ENCODE data around the gene FOXL2NB.

The FOXL2NB gene

GRCh38 chr3:138946663-138947494 lies at the start of gene FOXL2NB, which contains the start of gene FOXL2:
TSS of gene FOXL2NB (plus strand) at chr3:138947217. CDS start at chr3:138947365, 148 bp downstream.
TSS of gene FOXL2 (minus strand) at chr3:138947137. CDS start at chr3:138946722, 415 bp downstream.
- no peaks in the 10 kb centered on the region for H3K36me3 ChIP-seq (ENCODE audit: insufficient read depth, low read length)
- H3K9me2 ChIP-seq (ENCODE audit: low read depth, low read length): no peaks in the 10 kb centered on the region
- H3K4me1 ChIP-seq (ENCODE audit: insufficient read depth, low read length, severe bottlenecking): no peaks in the 10 kb centered on the region
- H3K9ac ChIP-seq (ENCODE audit: low read length): no peak within 1 kb of the TSS
- no peak within 1 kb of the TSS for H3K4me2 ChIP-seq (ENCODE audit: low read length)
- no peak within 1 kb of the TSS for H2AFZ ChIP-seq (ENCODE audit: low read length)
- H3K9me3 ChIP-seq (ENCODE audit: low read length): no peaks in the 10 kb centered on the region
- TF ChIP-seq EZH2 (IDR thresholded peaks at IDR 0.05; ENCODE audit: borderline replicate concordance, low read length): no peak
- TF ChIP-seq, protein P1, sequence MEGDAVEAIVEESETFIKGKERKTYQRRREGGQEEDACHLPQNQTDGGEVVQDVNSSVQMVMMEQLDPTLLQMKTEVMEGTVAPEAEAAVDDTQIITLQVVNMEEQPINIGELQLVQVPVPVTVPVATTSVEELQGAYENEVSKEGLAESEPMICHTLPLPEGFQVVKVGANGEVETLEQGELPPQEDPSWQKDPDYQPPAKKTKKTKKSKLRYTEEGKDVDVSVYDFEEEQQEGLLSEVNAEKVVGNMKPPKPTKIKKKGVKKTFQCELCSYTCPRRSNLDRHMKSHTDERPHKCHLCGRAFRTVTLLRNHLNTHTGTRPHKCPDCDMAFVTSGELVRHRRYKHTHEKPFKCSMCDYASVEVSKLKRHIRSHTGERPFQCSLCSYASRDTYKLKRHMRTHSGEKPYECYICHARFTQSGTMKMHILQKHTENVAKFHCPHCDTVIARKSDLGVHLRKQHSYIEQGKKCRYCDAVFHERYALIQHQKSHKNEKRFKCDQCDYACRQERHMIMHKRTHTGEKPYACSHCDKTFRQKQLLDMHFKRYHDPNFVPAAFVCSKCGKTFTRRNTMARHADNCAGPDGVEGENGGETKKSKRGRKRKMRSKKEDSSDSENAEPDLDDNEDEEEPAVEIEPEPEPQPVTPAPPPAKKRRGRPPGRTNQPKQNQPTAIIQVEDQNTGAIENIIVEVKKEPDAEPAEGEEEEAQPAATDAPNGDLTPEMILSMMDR (IDR thresholded peaks at IDR 0.05; ENCODE audit: low read length): no peak
- H3F3A ChIP-seq (ENCODE audit: insufficient read depth, low read length): no peaks in the 10 kb centered on the region
- no peak within 1 kb of the TSS for H3K27ac ChIP-seq (ENCODE audit: low read depth, low read length, poor library complexity, severe bottlenecking)
- peaks cover 2% of the 10 kb centered on the region; the same call in 1 of the 2 replicates for H3K27me3 ChIP-seq (ENCODE audit: insufficient read depth, low read length)
- H3K79me2 ChIP-seq (ENCODE audit: insufficient read depth, low read length): no peaks in the 10 kb centered on the region
- H3K4me3 ChIP-seq (ENCODE audit: low read depth, low read length, poor library complexity, severe bottlenecking): no peak within 1 kb of the TSS
- H4K20me1 ChIP-seq (ENCODE audit: insufficient read depth, low read length): no peaks in the 10 kb centered on the region

- no peak overlapping the region for H2AFZ ChIP-seq (ENCODE audit: low read length)
- no peaks in the 10 kb centered on the region for H3K9me2 ChIP-seq (ENCODE audit: low read depth, low read length)
- H3K9ac ChIP-seq (ENCODE audit: low read length): no peak overlapping the region
- H3K27ac ChIP-seq (ENCODE audit: low read depth, low read length, poor library complexity, severe bottlenecking): no peak overlapping the region
- H3K4me2 ChIP-seq (ENCODE audit: low read length): no peak overlapping the region
- no peaks in the 10 kb centered on the region for H3K79me2 ChIP-seq (ENCODE audit: insufficient read depth, low read length)
- H3K36me3 ChIP-seq (ENCODE audit: insufficient read depth, low read length): no peaks in the 10 kb centered on the region
- H3K9me3 ChIP-seq (ENCODE audit: low read length): no peaks in the 10 kb centered on the region
- H3K4me1 ChIP-seq (ENCODE audit: insufficient read depth, low read length, severe bottlenecking): no peaks in the 10 kb centered on the region
- no peak overlapping the region for H3K4me3 ChIP-seq (ENCODE audit: low read depth, low read length, poor library complexity, severe bottlenecking)
- no peaks in the 10 kb centered on the region for H3K27me3 ChIP-seq (ENCODE audit: insufficient read depth, low read length)
- no peaks in the 10 kb centered on the region for H3F3A ChIP-seq (ENCODE audit: insufficient read depth, low read length)
- H4K20me1 ChIP-seq (ENCODE audit: insufficient read depth, low read length): no peaks in the 10 kb centered on the region
- TF ChIP-seq, protein P1 (IDR thresholded peaks at IDR 0.05; ENCODE audit: low read length): no peak
- TF ChIP-seq EZH2 (IDR thresholded peaks at IDR 0.05; ENCODE audit: borderline replicate concordance, low read length): no peak
These were observed 48.7 kb upstream of the FOXL2NB start for GRCh38 chr3:138898301-138898700.

DNA sequence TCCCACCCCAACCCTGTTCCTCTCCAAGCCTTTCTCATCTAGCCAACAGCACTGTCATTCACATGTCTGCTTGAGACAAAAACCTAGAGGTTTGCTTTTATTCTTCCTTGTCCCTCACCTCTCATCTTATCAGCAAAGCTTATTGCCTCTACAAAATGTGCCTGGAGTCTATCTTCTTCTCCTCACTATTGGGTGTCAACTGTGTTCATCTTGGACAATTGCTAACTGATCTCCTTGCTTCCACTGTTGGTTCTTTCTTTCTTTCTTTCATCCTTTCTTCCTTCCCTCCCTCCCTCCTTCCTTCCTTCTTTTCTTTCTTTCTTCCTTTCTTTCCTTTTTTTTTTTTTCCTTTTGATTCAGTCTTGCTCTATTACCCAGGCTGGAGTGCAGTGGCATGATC lies 48.3 kb upstream of the FOXL2NB start:
- Histone ChIP-seq H2AFZ (ENCODE audit: low read length) (no peak overlapping the region), H3K27me3 (ENCODE audit: insufficient read depth, low read length) (no peaks in the 10 kb centered on the region), H3K9me3 (ENCODE audit: low read length) (no peaks in the 10 kb centered on the region), H3K4me1 (ENCODE audit: insufficient read depth, low read length, severe bottlenecking) (no peaks in the 10 kb centered on the region), H3F3A (ENCODE audit: insufficient read depth, low read length) (no peaks in the 10 kb centered on the region), H3K79me2 (ENCODE audit: insufficient read depth, low read length) (no peaks in the 10 kb centered on the region), H3K36me3 (ENCODE audit: insufficient read depth, low read length) (no peaks in the 10 kb centered on the region), H3K9ac (ENCODE audit: low read length) (no peak overlapping the region), H3K9me2 (ENCODE audit: low read depth, low read length) (no peaks in the 10 kb centered on the region), H3K4me2 (ENCODE audit: low read length) (no peak overlapping the region), H3K4me3 (ENCODE audit: low read depth, low read length, poor library complexity, severe bottlenecking) (no peak overlapping the region), H4K20me1 (ENCODE audit: insufficient read depth, low read length) (no peaks in the 10 kb centered on the region), H3K27ac (ENCODE audit: low read depth, low read length, poor library complexity, severe bottlenecking) (no peak overlapping the region)
- TF ChIP-seq, protein P1 (IDR thresholded peaks at IDR 0.05; ENCODE audit: low read length): no peak
- no peak for TF ChIP-seq EZH2 (IDR thresholded peaks at IDR 0.05; ENCODE audit: borderline replicate concordance, low read length)

Data from OCI-LY1 (cell line).